Measurements from ENCODE around the gene BPHL.
"Not testable (repeated sequence)": the region's sequence is repeated elsewhere in the genome, so short reads cannot be mapped to it uniquely, and the experiment has no call there.

Gene BPHL

GRCh38 chr6:3155416-3155815, 36.9 kb downstream of the BPHL start:
- peak in 1 of 58 donors; percentile 15 for DNase-seq

GRCh38 chr6:3156184-3157130, 37.9 kb downstream of the BPHL start:
- peak in 26 of 58 donors; percentile 6 to 53 (median 26) for DNase-seq

DNA sequence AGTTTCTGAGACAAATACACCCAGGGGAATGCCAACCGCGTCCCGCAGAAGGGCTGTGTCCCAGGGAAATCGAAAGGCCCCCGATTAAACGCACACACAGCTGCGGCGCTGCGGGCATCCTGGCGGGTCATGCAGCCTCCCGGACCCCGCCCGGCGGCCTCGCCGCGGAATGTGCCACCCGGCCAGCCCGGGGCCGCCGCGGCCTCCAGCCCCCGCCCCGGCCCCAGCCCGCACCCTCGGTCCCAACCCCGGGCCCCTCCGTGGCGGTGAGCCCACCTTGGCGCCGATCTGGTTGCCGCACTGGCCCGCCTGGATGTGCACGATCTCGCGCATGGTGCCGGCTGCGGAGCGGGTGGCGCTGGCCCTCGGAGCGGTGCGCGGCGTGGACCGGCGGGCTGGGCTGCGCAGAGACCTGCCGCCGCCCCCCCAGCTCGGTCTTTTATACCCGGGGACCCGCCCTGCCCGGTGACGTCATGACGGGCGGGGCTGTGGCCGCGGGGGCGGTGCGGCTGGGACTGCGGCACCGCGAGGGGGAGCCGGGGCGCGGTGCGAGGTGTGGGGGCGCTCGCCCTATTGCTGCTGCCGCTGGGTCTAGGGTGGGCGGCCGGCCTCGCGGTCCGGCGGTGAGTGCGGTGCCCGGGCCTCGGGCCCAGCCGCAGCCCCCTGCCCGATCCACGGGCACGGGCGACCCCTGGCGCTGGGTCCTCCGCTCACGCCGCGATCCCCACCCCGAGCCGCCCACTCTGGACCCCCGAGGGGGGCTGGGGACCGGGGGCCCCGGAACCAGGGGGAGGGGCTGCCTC, 38.8 kb downstream of the BPHL start, which contains the start of gene TUBB2A:
TSS of gene TUBB2A (minus strand) at position 414 of the 803 bp plus-strand sequence. CDS start at position 333, 81 bp downstream.
- DNase-seq: peak in 55 of 58 donors; percentile 27 to 94 (median 78)

GRCh38 chr6:3159805-3160781, 41.6 kb downstream of the BPHL start:
- DNase-seq: peak in 22 of 58 donors; percentile 13 to 52 (median 30)

GRCh38 chr6:3162067-3162497, 43.6 kb downstream of the BPHL start:
- DNase-seq: no peak

DNA sequence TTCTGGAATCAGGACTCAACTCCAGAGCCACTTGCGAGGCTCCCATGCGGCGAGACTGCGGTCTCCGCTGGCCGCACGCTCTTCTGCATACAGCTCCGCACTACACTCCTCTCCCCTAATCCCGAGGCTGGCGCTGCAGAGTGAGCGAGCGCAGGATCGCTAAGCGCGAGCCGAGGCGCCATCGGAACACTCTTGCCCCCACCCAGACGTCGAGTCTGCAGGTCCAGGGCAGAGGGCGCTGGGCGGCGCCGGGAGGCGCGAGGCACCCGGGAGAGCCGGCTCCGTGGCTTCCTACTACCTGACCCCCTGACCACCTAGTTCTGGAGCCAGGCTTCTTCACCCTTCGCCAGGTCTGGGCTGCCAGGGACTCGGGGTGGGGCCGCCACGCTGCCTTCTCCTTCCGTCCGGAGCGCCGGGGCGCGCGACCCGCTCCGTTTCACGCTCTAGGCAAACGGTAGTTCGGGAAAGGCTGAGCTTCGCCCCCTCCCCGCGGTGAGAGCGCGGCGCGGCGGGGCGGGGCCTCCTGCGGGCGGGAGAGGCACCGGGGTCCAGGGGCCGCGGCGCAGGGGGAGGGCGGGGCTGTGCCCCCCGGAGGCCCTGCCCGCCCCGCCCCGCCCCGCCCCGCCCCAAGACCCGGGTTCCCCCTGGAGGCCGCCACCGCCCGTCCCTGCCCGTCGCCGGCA, 44.2 kb downstream of the BPHL start:
- DNase-seq: peak in 53 of 58 donors; percentile 26 to 84 (median 58)

GRCh38 chr6:3163248-3163594, 44.7 kb downstream of the BPHL start:
- DNase-seq: no peak

- no peak for DNase-seq
Observed at GRCh38 chr6:3164388-3164787, 45.9 kb downstream of the BPHL start.

DNA sequence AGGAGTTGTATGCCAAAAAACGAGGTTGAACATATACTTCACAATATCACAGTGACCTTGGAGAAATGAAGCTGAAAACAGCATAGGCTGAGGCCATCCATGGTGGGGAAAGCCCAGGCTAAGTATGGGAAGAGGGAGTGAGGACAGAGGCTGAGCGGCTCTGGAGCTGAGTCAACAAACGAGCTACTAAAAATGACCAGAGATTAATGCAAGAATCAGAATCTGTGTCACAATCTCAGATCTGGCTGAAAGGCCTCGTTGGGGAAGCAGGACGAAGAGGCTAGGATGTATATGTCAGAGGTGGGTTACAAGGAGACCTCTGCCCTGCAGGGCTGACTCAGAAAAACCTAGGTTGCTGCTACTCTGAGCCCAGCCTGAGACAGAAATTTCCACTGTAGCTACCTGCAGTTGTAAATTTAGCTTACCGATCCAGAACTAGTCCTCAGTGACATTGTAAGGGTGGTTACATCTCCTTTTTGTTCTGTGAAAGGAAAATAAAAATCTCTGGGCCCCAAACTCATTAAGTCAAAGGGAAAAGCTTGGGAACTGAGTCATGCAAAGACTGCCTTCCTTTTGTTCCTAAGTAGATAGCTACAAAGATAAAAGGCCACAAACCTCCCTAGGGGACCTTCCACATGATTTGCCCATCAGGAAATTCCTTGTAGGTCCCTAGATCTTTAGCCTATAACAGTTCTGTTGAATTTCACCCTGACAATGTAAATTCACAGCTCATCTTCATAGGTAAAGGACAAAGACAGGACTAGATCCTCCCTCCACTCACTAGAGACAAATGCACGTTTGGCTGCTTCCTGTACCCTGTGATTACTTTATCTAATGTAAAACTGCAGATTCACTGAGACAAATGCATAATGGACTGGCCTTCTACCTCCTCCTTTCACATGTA, 47.4 kb downstream of the BPHL start:
- DNase-seq: no peak

- DNase-seq: not testable (repeated sequence)
Observed at GRCh38 chr6:3166535-3167225, 48.2 kb downstream of the BPHL start.

- DNase-seq: not testable (repeated sequence)
Observed at GRCh38 chr6:3168046-3168445, 49.5 kb downstream of the BPHL start.

- not testable (repeated sequence) for DNase-seq
Observed at GRCh38 chr6:3170676-3171075, 52.2 kb downstream of the BPHL start.

- DNase-seq: not testable (repeated sequence)
Observed at GRCh38 chr6:3171313-3172175, 53.0 kb downstream of the BPHL start.

DNA sequence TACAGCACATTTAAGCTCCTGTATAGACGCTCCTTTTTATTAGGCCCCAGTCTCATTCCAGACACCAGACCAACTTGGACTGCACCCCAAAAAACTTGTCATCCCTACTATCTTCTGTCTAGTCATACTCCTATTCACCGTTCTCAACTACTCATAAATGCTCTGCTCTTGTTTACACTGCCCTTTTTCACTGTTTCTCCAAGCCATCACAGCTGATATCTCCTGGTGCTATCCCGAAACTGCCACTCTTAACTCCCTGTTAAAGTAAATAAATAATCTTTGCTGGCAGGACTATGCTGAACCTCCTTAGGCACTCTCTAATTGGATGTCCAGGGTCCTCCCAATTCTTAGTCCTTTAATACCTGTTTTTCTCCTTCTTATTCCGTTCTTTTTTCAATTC, 54.3 kb downstream of the BPHL start:
- not testable (repeated sequence) for DNase-seq

DNA sequence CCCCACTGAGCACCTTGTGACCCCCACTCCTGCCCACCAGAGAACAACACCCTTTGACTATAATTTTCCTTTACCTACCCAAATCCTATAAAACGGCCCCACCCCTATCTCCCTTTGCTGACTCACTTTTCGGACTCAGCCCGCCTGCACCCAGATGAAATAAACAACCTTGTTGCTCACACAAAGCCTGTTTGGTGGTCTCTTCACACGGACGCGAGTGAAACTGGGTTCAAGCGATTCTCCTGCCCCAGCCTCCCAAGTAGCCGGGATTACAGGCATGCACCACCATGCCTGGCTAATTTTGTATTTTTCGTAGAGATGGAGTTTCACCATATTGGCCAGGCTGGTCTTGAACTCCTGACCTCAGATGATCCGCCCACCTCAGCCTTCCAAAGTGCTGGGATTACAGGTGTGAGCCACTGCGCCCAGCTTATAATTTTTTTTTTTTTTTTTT, 55.2 kb downstream of the BPHL start:
- not testable (repeated sequence) for DNase-seq

- DNase-seq: no peak
Observed at GRCh38 chr6:3175715-3176402, 57.3 kb downstream of the BPHL start.
